Esophagus muscularis mucosa (tissue), 3 donors: ENCODE data around the gene ILDR1.

ENCODE experiments used
- CTCF ChIP-seq, 3 experiments: fragments of 200-600 bp in 2 of 3; fragments of 450-650 bp in 1 of 3; sonication (generic) in 2 of 3; IDR thresholded peaks; one replicate each; pipeline ENCODE4 v1.5.1; 2017 to 2019; ENCODE audit warnings: antibody characterized with exemption in 3 of 3, mild to moderate bottlenecking in 2 of 3, moderate library complexity in 1 of 3
- POLR2AphosphoS5 ChIP-seq, 2 donors: sonication (generic); formaldehyde crosslinking; IDR thresholded peaks; one replicate each; pipeline ENCODE4 v1.6.1; 2017; ENCODE audit warnings: antibody characterized with exemption in 2 of 2

GRCh38 chr3:122060040-122060698, 38.1 kb upstream of the ILDR1 start:
- TF ChIP-seq CTCF (IDR thresholded peaks at IDR 0.05): no peak
- TF ChIP-seq POLR2AphosphoS5 (IDR thresholded peaks at IDR 0.05): no peak
